Mucosa of gallbladder (tissue), 1 donor: ENCODE measurements around the gene RAB28. TPM values are rescaled to one million over a fixed set of nuclear protein-coding genes. Genes with fewer than 3 reads are reported as not detected.

ENCODE experiments used
- total RNA-seq: library from RNA; stranded (reverse); gene quantifications from one replicate; pipeline ENCODE4 v1.2.1, GENCODE V29; 2021
- donor health status: DM: no; HTN: no; CAD: no.

RAB28 gene
- total RNA-seq, 1 donor from 2014 or later = 13.5 TPM

Other genes starting within 250 kb of the RAB28 start
- 0.06 TPM for gene NKX3-2, start 60.2 kb upstream of the RAB28 start, total RNA-seq
- gene BOD1L1, start 143.4 kb upstream of the RAB28 start, total RNA-seq = 36.1 TPM